OCI-LY3 (cell line): ENCODE measurements around the gene FSHR.

ENCODE experiments used
- CTCF ChIP-seq: fragments of 200-600, 300-600 bp; sonication (generic); IDR thresholded peaks from 2 replicates; pipeline ENCODE4 v1.5.1; 2014; ENCODE audit warnings: antibody characterized with exemption, low read length, low read depth
- EZH2phosphoT487 ChIP-seq: fragments of 200-600 bp; shearing (Covaris generic); IDR thresholded peaks from 2 replicates; pipeline ENCODE4 v1.6.1; 2018; ENCODE audit warnings: antibody characterized with exemption, mixed run types, low read depth

GRCh38 chr2:49032126-49032525 is 122.2 kb downstream of the FSHR start:
- no peak for TF ChIP-seq CTCF
- TF ChIP-seq EZH2phosphoT487, result no peak
